Body of pancreas (tissue), 4 donors: ENCODE results near the gene DYNLRB1.

Experiments used
- POLR2A ChIP-seq, 3 donors: fragments of 450-650 bp; IDR thresholded peaks; one replicate each; pipeline ENCODE4 v1.6.1; 2016; ENCODE audit warnings: antibody characterized with exemption in 3 of 3, mild to moderate bottlenecking in 2 of 3
- TF ChIP-seq, protein P1 (sequence below), 7 experiments: fragments of 450-650 bp in 4 of 7; fragments of 200-600 bp in 3 of 7; sonication (generic) in 3 of 7; IDR thresholded peaks; one replicate each; pipeline ENCODE4 v1.5.1; 2016 to 2019; ENCODE audit warnings: antibody characterized with exemption in 7 of 7

DNA sequence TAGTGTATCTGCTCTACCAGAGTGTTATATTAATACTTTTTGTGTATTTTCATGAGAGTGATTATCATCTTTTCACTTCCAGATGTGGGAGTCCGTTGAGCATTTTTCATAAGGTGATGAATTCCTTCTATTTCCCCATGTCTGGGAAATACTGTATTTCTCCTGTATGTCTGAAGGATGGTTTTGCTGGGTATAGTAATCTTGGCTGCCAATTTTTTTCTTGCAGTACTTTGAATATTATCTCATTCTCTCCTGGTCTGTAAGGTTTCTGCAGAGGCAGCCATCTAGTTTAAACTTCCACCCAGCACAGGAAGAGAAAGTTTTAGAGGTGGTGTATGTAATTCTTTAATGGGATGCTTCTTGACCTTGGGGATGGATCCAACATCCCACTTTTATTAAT lies 15.4 kb upstream of the DYNLRB1 start:
- no peak for TF ChIP-seq POLR2A (IDR thresholded peaks at IDR 0.05)
- TF ChIP-seq, protein P1, sequence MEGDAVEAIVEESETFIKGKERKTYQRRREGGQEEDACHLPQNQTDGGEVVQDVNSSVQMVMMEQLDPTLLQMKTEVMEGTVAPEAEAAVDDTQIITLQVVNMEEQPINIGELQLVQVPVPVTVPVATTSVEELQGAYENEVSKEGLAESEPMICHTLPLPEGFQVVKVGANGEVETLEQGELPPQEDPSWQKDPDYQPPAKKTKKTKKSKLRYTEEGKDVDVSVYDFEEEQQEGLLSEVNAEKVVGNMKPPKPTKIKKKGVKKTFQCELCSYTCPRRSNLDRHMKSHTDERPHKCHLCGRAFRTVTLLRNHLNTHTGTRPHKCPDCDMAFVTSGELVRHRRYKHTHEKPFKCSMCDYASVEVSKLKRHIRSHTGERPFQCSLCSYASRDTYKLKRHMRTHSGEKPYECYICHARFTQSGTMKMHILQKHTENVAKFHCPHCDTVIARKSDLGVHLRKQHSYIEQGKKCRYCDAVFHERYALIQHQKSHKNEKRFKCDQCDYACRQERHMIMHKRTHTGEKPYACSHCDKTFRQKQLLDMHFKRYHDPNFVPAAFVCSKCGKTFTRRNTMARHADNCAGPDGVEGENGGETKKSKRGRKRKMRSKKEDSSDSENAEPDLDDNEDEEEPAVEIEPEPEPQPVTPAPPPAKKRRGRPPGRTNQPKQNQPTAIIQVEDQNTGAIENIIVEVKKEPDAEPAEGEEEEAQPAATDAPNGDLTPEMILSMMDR (IDR thresholded peaks at IDR 0.05), result no peak
